A673 (cell line): ENCODE results near the gene RASA2.

Experiments used
- CTCF ChIP-seq: fragments of 300-800, 200-600 bp; sonication (generic); conservative IDR thresholded peaks from 2 replicates; pipeline ENCODE4 v1.5.1; 2017; ENCODE audit warnings: low read depth, mild to moderate bottlenecking, antibody characterized with exemption, low read length, moderate library complexity, mixed read lengths
- EZH2 ChIP-seq: fragments of 200-600 bp; sonication (generic); IDR thresholded peaks from 2 replicates; pipeline ENCODE4 v1.6.1; 2017; ENCODE audit warnings: borderline replicate concordance, low read depth, mild to moderate bottlenecking, mixed read lengths, antibody characterized with exemption, low read length; ENCODE audit not compliant: poor library complexity, severe bottlenecking

- TF ChIP-seq CTCF = no peak
- TF ChIP-seq EZH2 = no peak
These were observed 91.6 kb downstream of the RASA2 start for GRCh38 chr3:141578202-141578973.
